ENCODE measurements around the gene DICER1.

- no peak for TF ChIP-seq CTCF (IDR thresholded peaks at IDR 0.05)
- no peak for TF ChIP-seq ZFX (IDR thresholded peaks at IDR 0.05; ENCODE audit: borderline replicate concordance)
Measured at GRCh38 chr14:95091581-95091980, 65.7 kb downstream of the DICER1 start.
